ENCODE data around the gene ABHD8.
A peak's percentile ranks its signal among the peaks of the same experiment; 100 is the strongest.

Gene ABHD8

DNA sequence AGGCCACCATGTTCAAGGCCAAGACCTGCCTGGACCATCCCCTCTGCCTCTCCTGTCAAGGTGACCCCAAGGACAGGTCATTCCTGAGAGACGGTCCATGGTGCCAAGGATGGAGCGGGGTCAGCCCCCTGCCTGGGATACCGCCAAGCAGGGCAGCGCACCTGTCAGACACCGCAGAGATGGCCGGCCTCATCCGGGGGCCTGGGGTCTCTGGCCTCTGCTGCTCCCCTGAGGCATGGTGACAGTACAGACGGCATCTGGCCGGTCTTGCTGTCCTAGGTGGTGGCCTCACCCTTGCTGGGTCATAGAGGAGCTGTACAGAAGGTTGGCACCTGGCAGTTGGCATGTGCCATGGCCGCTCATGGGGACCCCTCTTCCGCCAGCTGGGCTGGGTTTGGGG, 17.2 kb upstream of the ABHD8 start:
- Histone ChIP-seq H3K4me3 (ENCODE audit: low read length in 2 of 2) (no peak overlapping the region), H3K27me3 (ENCODE audit: control insufficient read depth in 2 of 2, insufficient read depth in 2 of 2, low read length in 2 of 2) (no peaks in the 10 kb centered on the region), H3K9ac (ENCODE audit: low read depth in 1 of 2, low read length in 2 of 2) (no peak overlapping the region), H3K36me3 (ENCODE audit: control insufficient read depth in 2 of 2, insufficient read depth in 2 of 2, low read length in 2 of 2) (peaks cover 17 to 28% of the 10 kb centered on the region in 2 donors), H3K27ac (ENCODE audit: low read depth in 2 of 2, low read length in 2 of 2) (no peak overlapping the region), H3K9me3 (ENCODE audit: control insufficient read depth in 2 of 2, low read length in 2 of 2) (no peaks in the 10 kb centered on the region), H3K4me1 (ENCODE audit: control insufficient read depth in 2 of 2, insufficient read depth in 2 of 2, low read length in 2 of 2) (no peaks in the 10 kb centered on the region)

DNA sequence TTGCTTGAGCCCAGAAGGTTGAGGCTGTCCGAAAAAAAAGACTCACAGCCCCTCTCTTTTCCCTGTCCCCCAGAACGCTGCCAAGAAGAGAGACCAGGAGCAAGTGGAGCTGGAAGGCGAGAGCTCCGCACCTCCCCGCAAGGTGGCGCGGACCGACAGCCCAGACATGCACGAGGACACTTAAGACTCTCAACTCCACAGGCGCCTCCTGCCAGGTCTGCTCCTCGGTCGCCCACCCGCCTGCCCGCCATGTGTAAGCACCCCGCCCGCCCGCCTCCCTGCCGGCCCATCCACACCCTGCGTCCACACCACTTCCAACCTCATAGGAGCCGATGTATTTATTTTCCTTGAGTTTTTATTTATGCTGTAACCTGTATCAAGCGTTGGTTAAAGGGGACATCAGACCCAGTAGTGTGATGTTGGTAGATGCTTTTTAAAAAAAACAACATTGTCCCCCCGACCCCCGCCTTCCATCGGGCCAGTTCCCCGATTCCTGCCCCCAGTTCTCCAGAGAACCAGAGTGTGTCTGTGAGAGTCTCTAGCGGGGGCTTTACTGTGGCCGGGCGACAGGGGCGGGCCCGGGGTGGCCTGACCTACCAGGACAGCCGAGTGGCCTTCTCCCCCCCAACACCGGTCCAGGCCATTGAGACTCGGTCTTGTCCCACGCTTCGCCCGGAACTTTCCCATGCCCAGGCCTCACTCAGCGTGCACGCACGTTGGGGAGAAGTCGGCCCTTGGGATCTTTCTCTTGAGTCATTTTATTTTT, 16.4 kb upstream of the ABHD8 start:
- Histone ChIP-seq H3K9ac (ENCODE audit: low read depth in 1 of 2, low read length in 2 of 2) (no peak overlapping the region), H3K27ac (ENCODE audit: low read depth in 2 of 2, low read length in 2 of 2) (no peak overlapping the region), H3K36me3 (ENCODE audit: control insufficient read depth in 2 of 2, insufficient read depth in 2 of 2, low read length in 2 of 2) (peaks cover 18 to 31% of the 10 kb centered on the region in 2 donors), H3K4me3 (ENCODE audit: low read length in 2 of 2) (no peak overlapping the region), H3K4me1 (ENCODE audit: control insufficient read depth in 2 of 2, insufficient read depth in 2 of 2, low read length in 2 of 2) (no peaks in the 10 kb centered on the region), H3K9me3 (ENCODE audit: control insufficient read depth in 2 of 2, low read length in 2 of 2) (no peaks in the 10 kb centered on the region), H3K27me3 (ENCODE audit: control insufficient read depth in 2 of 2, insufficient read depth in 2 of 2, low read length in 2 of 2) (no peaks in the 10 kb centered on the region)

DNA sequence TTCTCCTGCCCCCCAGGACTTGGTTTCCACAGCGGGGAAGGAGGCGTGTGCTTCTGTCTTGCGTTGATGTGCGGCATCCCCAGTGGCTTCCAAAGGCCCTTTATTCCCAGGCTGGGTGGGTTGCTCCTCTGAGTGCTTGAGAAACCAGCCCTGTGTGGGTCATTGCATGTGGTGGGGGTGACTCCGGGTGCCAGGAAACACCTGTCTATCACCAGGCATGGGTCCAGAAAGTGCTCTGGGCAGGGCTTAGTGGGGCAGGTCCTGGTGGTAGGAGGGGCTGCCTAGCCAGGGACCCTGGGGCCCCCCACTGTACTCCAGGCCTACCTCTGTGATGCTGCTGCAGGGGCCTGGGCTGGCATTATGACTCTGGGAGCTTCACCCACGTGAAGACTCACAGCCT, 15.7 kb upstream of the ABHD8 start:
- H3K27me3 ChIP-seq (ENCODE audit: control insufficient read depth in 2 of 2, insufficient read depth in 2 of 2, low read length in 2 of 2) = no peaks in the 10 kb centered on the region
- H3K36me3 ChIP-seq (ENCODE audit: control insufficient read depth in 2 of 2, insufficient read depth in 2 of 2, low read length in 2 of 2) = peaks cover 23 to 38% of the 10 kb centered on the region in 2 donors
- H3K4me1 ChIP-seq (ENCODE audit: control insufficient read depth in 2 of 2, insufficient read depth in 2 of 2, low read length in 2 of 2) = no peaks in the 10 kb centered on the region
- H3K27ac ChIP-seq (ENCODE audit: low read depth in 2 of 2, low read length in 2 of 2) = no peak overlapping the region
- H3K9ac ChIP-seq (ENCODE audit: low read depth in 1 of 2, low read length in 2 of 2) = no peak overlapping the region
- H3K4me3 ChIP-seq (ENCODE audit: low read length in 2 of 2) = no peak overlapping the region
- H3K9me3 ChIP-seq (ENCODE audit: control insufficient read depth in 2 of 2, low read length in 2 of 2) = no peaks in the 10 kb centered on the region

DNA sequence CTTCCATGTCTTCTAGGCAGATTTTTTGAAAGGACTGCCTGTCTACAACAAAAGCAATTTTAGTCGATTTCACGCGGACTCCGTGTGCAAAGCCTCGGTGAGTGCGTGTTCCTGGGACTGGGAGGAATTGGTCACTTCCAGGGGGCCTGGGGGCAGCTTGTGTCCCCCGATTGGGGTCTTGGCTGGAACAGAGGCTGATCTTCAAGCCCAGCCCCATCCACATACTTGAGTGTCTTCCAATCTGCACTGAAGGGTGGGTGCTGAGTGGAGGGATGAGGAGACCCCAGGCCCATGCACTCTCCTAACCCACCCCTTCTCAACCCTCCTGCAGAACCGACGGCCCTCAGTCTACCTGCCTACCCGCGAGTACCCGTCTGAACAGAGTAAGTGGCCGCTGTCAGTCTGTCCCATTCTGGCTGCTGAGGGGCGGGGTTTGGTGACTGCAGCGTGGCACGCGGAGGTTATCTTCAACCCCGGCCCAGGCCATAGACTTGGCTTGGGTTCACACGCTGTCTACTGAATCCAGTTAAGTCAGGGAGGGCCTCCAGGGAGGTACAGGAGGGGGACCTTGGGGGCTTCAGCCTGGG, 10.9 kb upstream of the ABHD8 start:
- Histone ChIP-seq H3K27ac (ENCODE audit: low read depth in 2 of 2, low read length in 2 of 2) (no peak overlapping the region), H3K9ac (ENCODE audit: low read depth in 1 of 2, low read length in 2 of 2) (no peak overlapping the region), H3K9me3 (ENCODE audit: control insufficient read depth in 2 of 2, low read length in 2 of 2) (no peaks in the 10 kb centered on the region), H3K27me3 (ENCODE audit: control insufficient read depth in 2 of 2, insufficient read depth in 2 of 2, low read length in 2 of 2) (no peaks in the 10 kb centered on the region), H3K4me1 (ENCODE audit: control insufficient read depth in 2 of 2, insufficient read depth in 2 of 2, low read length in 2 of 2) (peaks cover 11 to 12% of the 10 kb centered on the region in 2 donors), H3K36me3 (ENCODE audit: control insufficient read depth in 2 of 2, insufficient read depth in 2 of 2, low read length in 2 of 2) (peaks cover 15 to 29% of the 10 kb centered on the region in 2 donors), H3K4me3 (ENCODE audit: low read length in 2 of 2) (no peak overlapping the region)

DNA sequence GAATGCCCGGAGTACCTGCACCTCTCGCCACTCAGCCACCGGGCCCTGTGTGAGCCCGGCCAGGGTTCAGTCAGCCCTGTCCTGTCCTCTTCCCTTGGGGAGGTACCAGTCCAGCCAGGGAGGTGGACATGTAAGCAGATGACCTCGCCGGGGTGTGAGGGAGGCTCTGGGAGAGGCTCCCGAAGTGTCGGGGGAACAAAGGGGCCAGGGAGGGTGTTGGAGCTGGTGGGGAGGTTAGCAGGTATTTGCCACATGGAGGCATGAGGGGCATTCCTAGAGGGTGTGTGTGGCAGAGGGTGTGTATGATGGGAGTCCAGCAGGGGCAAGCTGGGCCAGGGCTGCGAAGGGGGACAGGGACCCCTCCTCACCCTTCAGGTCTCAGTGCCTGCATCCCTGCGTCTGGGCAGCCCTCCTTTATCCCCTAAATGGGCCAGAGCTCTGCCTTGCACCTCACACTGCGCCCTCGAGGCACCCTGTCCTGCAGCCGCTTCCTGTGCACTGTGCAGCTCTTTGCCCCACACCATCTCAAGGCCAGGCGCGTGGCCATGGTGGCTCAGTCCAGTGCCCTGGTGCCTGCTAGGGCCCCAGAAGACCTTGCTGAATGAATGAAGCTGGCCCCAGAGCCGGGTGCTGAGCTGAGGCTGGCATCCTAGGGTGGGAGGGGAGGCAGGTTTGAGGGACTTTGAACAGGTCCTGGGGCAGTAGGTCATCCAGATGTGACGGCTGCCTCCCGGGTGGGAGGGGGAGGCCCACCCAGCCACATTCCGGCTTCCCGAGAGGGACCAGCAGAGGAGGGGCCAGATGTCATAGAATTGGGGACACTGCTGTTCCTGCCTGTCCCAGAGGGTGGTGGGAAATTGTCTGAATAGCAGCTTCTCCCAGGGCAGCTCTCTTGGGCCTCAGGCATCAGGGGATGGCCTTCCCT, 9.2 kb upstream of the ABHD8 start:
- Histone ChIP-seq H3K4me3 (ENCODE audit: low read length in 2 of 2) (no peak overlapping the region), H3K27me3 (ENCODE audit: control insufficient read depth in 2 of 2, insufficient read depth in 2 of 2, low read length in 2 of 2) (no peaks in the 10 kb centered on the region), H3K36me3 (ENCODE audit: control insufficient read depth in 2 of 2, insufficient read depth in 2 of 2, low read length in 2 of 2) (peaks cover 15 to 26% of the 10 kb centered on the region in 2 donors), H3K27ac (ENCODE audit: low read depth in 2 of 2, low read length in 2 of 2) (no peak overlapping the region), H3K9ac (ENCODE audit: low read depth in 1 of 2, low read length in 2 of 2) (no peak overlapping the region), H3K4me1 (ENCODE audit: control insufficient read depth in 2 of 2, insufficient read depth in 2 of 2, low read length in 2 of 2) (peaks cover 13 to 14% of the 10 kb centered on the region in 2 donors), H3K9me3 (ENCODE audit: control insufficient read depth in 2 of 2, low read length in 2 of 2) (no peaks in the 10 kb centered on the region)

DNA sequence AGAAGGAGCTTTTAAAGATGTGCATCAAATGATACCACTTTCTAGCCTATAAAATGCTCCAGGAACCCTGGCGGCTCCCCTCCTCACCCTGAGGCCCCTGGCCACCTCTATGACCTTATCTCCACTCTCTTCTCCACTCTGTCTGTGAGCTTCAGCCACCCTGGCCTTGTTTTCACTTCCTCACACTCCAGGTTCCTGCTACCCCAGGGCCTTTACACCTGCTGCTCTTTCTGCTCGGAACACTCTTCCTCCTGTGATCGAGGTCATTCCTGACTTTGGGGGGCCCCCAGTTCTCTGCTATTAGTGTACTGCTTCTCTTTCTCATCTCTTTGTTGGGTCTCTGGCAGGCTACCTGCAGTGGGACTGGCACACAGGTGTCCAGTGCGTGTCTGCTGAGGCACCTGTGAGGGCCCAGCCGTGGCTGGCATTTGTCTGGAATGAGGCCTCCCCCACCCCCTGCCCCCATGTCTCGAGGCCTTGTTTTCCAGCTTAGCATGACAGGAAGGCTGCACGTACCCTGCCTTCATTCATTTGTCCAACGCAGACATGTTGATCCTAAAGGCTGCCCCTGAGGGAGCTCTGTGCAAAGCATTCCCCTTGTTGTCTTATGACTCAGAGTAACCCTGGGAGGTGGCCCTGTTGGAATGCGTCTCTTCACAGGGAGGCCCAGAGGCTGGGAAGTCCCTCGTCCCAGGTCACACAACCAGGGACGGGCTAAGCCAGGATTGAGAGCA, 8.4 kb upstream of the ABHD8 start:
- H3K4me3 ChIP-seq (ENCODE audit: low read length in 2 of 2) = no peak overlapping the region
- H3K36me3 ChIP-seq (ENCODE audit: control insufficient read depth in 2 of 2, insufficient read depth in 2 of 2, low read length in 2 of 2) = peaks cover 15 to 26% of the 10 kb centered on the region in 2 donors
- H3K9ac ChIP-seq (ENCODE audit: low read depth in 1 of 2, low read length in 2 of 2) = no peak overlapping the region
- no peaks in the 10 kb centered on the region for H3K9me3 ChIP-seq (ENCODE audit: control insufficient read depth in 2 of 2, low read length in 2 of 2)
- no peaks in the 10 kb centered on the region for H3K27me3 ChIP-seq (ENCODE audit: control insufficient read depth in 2 of 2, insufficient read depth in 2 of 2, low read length in 2 of 2)
- H3K4me1 ChIP-seq (ENCODE audit: control insufficient read depth in 2 of 2, insufficient read depth in 2 of 2, low read length in 2 of 2) = peaks cover 15% of the 10 kb centered on the region in 2 donors
- H3K27ac ChIP-seq (ENCODE audit: low read depth in 2 of 2, low read length in 2 of 2) = no peak overlapping the region

DNA sequence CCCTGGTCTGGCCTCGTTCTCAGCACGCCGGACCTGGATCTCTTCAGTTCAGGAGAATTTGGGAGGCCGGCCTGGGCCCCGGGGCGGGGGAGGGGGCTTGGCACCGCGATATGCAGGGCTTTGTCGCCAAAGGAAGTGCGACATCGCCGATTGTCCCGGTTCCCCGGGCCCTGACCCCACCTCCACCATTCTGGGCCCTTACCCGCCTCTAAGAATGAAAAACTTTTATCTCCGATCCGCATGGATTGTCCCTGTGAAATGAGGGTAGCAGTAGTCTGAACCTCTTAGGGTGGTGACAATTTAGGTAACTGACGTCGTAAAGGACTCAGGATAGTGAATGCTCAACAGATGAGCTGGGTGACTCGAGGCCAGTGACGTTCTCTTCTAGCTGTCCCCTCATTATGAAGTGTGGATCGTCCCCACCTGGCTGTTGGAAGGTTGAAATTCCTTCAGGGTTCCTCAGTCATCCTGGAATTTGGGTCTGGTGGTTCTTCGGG, 6.8 kb upstream of the ABHD8 start:
- peak overlapping the region; percentile 74 to 83 for H3K27ac ChIP-seq (ENCODE audit: low read depth in 2 of 2, low read length in 2 of 2)

DNA sequence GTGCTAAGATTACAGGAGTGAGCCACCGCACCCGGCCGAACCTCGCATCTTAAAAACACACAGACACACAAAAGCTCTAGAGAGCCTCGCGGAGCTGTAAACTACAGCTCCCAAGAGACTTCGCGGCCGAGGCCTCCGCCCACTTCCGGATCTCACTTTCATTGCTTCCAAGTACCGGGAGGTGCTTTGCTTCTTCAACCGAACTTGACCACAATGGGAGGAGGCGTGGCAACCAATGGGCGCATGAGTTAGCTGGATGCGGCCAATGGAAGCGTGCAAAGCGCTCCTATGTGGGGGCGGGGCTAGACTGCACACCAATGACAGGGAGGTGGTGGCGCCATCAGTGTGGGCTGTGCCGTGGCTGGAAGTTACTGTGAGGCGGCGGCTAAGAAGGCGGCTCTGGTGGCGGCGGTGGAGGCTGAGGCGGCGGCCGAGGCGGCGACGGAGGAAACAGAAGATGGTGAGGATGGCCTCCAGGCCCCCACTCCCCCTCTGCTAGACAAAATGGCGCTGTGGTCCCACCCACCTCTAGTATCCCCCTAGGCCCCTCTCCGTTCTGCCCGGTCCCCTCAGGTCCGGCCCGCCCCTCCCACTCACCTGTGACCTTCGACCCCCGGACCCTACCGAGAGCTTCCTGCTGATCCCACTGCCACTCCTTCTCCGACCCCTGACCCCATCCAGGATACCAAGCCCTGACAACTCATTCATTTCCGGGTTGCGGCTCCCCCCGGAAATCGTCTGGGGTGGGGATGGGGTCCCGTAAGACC, 6.2 kb upstream of the ABHD8 start, which contains the start of gene DDA1:
TSS of gene DDA1 (plus strand) at position 366 of the 767 bp plus-strand sequence. CDS start at position 458, 92 bp downstream.
- H3K27ac ChIP-seq (ENCODE audit: low read depth in 2 of 2, low read length in 2 of 2) = peak within 1 kb of the TSS; percentile 74 to 83
- H3K36me3 ChIP-seq (ENCODE audit: control insufficient read depth in 2 of 2, insufficient read depth in 2 of 2, low read length in 2 of 2) = peaks cover 9 to 12% of the 10 kb centered on the region in 2 donors
- no peaks in the 10 kb centered on the region for H3K27me3 ChIP-seq (ENCODE audit: control insufficient read depth in 2 of 2, insufficient read depth in 2 of 2, low read length in 2 of 2)
- peak within 1 kb of the TSS; percentile 83 to 91 for H3K9ac ChIP-seq (ENCODE audit: low read depth in 1 of 2, low read length in 2 of 2)
- H3K4me3 ChIP-seq (ENCODE audit: low read length in 2 of 2) = peak within 1 kb of the TSS; percentile 91 to 98
- H3K4me1 ChIP-seq (ENCODE audit: control insufficient read depth in 2 of 2, insufficient read depth in 2 of 2, low read length in 2 of 2) = peaks cover 30 to 31% of the 10 kb centered on the region in 2 donors
- no peaks in the 10 kb centered on the region for H3K9me3 ChIP-seq (ENCODE audit: control insufficient read depth in 2 of 2, low read length in 2 of 2)

More for the DNA sequence above, 6.8 kb upstream of the ABHD8 start:
- peaks cover 9 to 17% of the 10 kb centered on the region in 2 donors for H3K36me3 ChIP-seq (ENCODE audit: control insufficient read depth in 2 of 2, insufficient read depth in 2 of 2, low read length in 2 of 2)
- H3K9me3 ChIP-seq (ENCODE audit: control insufficient read depth in 2 of 2, low read length in 2 of 2) = no peaks in the 10 kb centered on the region
- peaks cover 24 to 25% of the 10 kb centered on the region in 2 donors for H3K4me1 ChIP-seq (ENCODE audit: control insufficient read depth in 2 of 2, insufficient read depth in 2 of 2, low read length in 2 of 2)
- H3K9ac ChIP-seq (ENCODE audit: low read depth in 1 of 2, low read length in 2 of 2) = peak overlapping the region; percentile 83 to 91
- H3K4me3 ChIP-seq (ENCODE audit: low read length in 2 of 2) = peak overlapping the region; percentile 91 to 98
- no peaks in the 10 kb centered on the region for H3K27me3 ChIP-seq (ENCODE audit: control insufficient read depth in 2 of 2, insufficient read depth in 2 of 2, low read length in 2 of 2)

DNA sequence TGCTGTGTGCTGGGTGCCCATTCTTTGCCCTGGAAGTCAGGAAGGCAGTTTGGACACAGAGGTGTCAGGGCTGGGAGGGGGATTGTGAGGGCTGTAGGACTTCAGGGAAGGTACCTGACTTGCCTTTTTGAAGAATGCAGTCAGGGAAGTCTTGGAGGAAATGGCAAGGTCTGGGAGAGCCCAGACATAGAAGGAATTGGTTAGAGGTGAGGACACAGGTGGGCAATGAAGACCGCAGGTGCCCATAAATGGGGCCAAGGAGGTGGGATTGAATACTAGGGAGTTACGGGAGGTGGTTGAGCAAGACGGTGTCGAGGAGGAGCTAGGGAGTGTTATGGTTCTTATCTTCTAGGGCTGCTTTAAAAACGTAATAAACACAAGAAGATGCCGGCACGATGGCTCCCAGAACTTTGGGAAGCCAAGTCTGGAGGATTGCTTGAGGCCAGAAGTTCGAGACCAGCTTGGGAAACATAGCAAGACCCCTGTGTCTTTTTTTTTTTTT, 4.7 kb upstream of the ABHD8 start:
- Histone ChIP-seq H3K27ac (ENCODE audit: low read depth in 2 of 2, low read length in 2 of 2) (no peak overlapping the region), H3K36me3 (ENCODE audit: control insufficient read depth in 2 of 2, insufficient read depth in 2 of 2, low read length in 2 of 2) (peaks cover 2 to 3% of the 10 kb centered on the region in 2 donors), H3K9me3 (ENCODE audit: control insufficient read depth in 2 of 2, low read length in 2 of 2) (no peaks in the 10 kb centered on the region), H3K4me3 (ENCODE audit: low read length in 2 of 2) (no peak overlapping the region), H3K9ac (ENCODE audit: low read depth in 1 of 2, low read length in 2 of 2) (no peak overlapping the region), H3K4me1 (ENCODE audit: control insufficient read depth in 2 of 2, insufficient read depth in 2 of 2, low read length in 2 of 2) (peaks cover 35 to 37% of the 10 kb centered on the region in 2 donors), H3K27me3 (ENCODE audit: control insufficient read depth in 2 of 2, insufficient read depth in 2 of 2, low read length in 2 of 2) (no peaks in the 10 kb centered on the region)
